T-helper 2 cell (primary cell): ENCODE measurements around the gene SPTA1.

Experiments used
- DNase-seq, 5 experiments: peaks; one replicate each; pipeline versions ENCODE4 v3.0.0 to v3.0.0-alpha.2; 2012 to 2022

Gene SPTA1

DNA sequence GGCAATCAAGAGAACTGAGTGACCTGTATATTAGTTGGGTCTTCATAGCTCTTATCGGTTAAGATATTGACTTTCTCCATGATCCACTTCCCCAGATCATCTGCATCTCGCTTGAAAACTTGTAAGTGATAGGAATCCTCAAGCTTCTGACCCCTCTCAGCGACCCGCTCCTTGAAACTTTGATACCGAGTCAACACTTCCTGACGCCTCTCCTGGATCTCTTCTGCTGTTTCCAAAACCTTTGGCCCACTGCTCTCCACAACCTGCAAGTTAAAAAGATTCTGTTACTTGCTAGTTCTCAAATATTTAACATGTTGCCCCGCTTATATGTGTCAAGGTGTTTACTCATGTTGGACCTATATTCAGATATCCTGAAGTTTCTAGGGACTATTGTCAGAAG, 1.4 kb downstream of the SPTA1 start:
- DNase-seq, result no peak

- DNase-seq, result no peak
Observed at GRCh38 chr1:158681606-158682005, 4.9 kb downstream of the SPTA1 start.

GRCh38 chr1:158679289-158679688, 7.2 kb downstream of the SPTA1 start:
- no peak for DNase-seq

DNA sequence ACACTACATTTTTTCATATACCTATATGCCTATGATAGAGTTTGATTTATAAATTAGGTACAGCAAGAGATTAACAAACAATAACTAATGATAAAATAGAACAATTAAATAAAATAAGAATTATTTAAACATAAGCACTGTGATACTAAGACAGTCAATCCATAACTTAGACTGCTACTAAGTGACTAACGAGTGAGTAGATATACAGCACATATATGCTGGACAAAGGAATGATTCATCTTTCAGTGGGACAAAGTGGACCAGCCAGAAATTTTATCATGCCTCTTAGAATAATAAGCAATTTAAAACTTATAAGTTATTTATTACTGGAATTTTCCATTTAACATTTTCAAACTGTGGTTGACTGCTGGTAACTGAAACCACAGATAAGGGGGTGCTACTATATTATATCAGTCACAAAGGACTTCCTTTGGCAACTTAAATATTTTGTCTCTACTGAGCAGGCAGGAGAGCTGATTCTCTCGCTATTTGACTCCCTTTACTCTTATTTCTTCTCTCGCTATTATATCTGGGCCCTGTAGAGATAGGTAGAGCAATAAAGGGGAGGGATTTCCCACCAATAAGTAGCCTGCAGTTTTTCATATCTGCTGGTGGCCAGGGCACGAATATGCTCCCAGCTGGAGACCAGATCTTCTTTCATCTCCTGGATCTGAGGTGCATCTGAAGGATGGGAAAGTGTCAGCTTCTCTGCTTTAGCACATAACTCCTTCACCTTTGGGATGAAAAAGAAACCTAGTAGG, 10.8 kb downstream of the SPTA1 start:
- peak in 1 of 5 experiments; percentile 36 for DNase-seq

DNA sequence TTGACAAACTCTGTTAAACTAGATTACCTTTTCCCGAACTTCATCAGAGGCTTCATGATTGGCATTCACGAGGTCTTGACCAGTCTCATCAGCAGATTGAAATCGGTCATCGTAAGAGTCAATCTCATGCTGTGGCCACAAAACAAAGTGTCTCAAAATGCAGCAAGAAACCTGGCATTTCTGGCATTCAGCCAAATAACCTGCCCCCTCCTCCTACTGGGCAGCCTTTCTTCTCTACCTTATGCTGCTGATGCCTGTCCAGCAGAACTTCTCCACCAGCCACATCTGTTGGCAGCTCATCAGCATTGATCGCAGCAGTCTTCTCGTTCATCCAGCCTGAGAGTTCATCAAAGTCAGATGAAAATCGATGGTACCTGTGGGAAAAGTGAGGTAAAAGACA, 12.2 kb downstream of the SPTA1 start:
- DNase-seq, result no peak

- no peak for DNase-seq
Observed at GRCh38 chr1:158666037-158666436, 20.5 kb downstream of the SPTA1 start.

- no peak for DNase-seq
Observed at GRCh38 chr1:158654571-158654970, 31.9 kb downstream of the SPTA1 start.

- no peak for DNase-seq
Observed at GRCh38 chr1:158654086-158654485, 32.4 kb downstream of the SPTA1 start.

DNA sequence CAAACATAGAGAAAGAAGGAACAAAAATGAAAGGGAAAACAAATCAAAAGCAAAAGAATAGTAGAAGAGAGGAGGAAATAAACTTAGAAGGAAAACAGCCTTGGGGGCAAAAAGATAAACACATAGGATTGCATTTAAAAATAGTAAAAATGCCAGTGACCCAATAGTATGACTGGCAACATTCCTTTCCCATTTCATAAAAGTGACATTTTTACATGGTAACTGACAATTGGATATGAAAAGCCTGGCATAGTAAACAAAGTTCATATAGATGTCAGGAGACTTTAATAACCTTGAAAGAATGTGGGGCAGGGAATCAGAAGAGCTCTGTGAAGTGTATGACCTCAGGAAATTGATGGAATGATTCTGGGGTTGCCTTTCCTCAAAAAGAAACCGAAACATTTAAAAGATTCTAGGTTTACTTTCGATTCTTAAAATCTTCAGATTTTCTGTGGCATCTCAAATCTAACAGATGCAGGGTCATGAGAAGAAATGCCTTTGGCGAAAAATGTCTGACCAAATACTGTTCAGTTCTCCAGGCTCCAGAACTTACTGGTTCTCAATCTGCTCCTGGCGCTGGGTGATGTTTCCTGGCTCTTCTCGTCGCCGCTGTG, 33.7 kb downstream of the SPTA1 start:
- DNase-seq, result no peak

DNA sequence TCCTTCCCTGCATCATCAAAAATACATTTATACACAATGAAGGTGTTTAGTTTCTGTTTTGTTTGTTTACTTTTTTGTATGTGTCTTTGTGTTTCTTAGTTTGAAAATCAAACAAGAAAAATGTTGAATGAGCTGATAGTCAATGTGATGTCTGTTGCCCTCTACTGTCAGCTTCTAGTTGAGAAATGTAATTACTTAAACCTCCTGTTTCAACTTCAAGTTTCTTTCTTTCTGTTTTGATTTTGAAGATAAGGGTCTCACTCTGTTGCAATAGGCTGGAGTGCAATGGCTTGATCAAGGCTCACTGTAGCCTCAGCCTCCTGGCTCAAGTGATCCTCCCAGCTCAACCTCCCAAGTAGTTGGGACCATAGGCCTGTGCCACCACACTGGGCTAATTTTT, 37.5 kb downstream of the SPTA1 start:
- peak in 1 of 5 experiments; percentile 56 for DNase-seq

- DNase-seq, result no peak
Observed at GRCh38 chr1:158646465-158646864, 40.0 kb downstream of the SPTA1 start.

DNA sequence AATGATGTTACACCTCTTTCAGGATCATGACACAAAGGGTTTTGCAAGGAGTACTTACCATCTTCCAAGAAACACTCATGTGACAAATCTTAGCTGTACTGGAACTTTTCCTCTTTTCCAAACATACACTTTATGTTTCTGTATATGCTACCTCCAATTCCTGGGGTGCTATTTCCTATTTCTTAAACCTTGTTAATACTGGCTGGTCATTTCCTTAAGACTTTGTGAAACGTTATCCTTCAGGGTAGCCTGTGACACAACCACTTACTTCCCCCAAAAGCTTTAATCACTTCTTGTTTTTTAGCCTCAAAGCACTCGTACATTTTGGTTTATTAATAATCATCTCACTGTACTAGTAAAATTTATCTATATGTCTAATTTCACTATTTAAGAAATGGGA, 42.1 kb downstream of the SPTA1 start:
- no peak for DNase-seq

DNA sequence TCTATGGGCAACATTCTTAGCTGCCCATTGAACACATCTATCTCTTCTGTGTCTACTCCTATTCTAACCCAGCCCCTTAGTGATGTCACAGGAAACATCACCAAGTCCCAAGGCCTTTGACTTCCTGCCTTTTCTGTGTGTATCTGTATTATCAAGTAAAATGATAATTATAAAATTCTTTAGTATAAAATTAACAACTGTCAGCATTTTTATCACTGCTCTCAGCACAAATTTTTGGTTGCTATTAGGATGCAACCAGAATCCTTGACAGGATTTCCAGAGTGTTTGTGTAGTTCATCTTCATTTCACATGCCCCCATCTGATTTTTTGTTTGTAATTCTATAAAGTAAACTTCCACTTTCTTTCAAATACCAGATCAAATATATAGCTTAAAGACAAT, 47.6 kb downstream of the SPTA1 start:
- no peak for DNase-seq

DNA sequence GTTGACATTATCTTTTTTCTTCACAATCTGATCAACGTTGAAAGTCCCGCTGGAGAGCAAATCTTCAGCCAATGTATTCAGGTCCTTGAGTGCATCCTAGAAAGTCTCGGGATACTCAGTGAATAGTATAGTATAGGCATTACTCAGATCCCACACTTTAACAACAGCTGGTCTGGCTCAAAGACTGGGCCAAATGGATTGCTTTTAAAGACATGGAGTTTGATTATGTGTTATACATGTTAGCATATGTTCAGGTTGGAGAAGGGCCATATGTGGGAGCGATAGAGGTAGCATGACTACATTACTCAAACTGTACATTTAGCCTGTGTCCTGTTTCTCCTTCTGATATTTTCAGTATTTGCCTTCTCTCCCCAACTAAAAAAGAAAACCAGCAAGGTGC, 48.4 kb downstream of the SPTA1 start:
- DNase-seq, result no peak

DNA sequence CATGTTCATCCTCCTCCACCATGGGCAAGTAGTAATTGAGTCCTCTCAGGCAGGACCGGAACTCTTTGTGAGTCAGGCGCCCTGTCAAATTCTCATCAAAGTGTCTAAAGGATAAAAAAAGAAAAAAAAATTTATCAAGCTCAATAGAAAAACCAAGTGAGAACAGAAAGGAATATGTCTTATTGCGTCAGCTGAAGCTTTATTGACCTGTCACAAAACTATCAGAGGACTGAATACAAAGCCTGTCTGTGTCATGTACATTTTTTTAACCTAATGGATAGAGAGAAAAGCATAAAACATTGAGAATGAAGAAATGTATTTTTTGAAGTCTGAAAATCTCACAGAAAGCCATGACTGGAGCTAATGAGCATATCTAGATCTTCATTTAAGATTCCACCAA, 72.8 kb downstream of the SPTA1 start:
- DNase-seq, result no peak

DNA sequence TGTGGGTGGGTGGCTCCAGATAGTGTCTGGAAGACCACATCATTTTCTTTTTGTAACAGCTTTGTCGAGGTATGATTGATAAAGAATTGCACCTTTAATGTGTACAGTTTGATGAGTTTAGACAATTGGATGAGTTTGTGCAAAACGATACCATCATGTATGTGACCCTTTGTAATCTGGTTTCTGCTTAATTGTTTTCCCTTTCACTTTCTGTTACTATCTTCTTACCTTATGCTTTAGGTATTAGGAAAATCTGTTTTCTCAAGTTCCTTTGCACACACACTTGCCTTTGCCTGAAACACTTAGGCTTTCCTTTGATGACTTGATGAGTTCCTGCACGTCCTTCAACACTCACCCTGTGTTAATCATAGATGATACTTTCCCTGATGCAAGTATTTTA, 74.6 kb downstream of the SPTA1 start:
- peak in 1 of 5 experiments; percentile 6 for DNase-seq

- no peak for DNase-seq
Observed at GRCh38 chr1:158607296-158607695, 79.2 kb downstream of the SPTA1 start.

GRCh38 chr1:158604968-158605367, 81.5 kb downstream of the SPTA1 start, which contains the start of gene OR10Z1:
TSS of gene OR10Z1 (plus strand) at chr1:158605268. CDS start at chr1:158606439, 1,171 bp downstream.
- DNase-seq, result no peak

DNA sequence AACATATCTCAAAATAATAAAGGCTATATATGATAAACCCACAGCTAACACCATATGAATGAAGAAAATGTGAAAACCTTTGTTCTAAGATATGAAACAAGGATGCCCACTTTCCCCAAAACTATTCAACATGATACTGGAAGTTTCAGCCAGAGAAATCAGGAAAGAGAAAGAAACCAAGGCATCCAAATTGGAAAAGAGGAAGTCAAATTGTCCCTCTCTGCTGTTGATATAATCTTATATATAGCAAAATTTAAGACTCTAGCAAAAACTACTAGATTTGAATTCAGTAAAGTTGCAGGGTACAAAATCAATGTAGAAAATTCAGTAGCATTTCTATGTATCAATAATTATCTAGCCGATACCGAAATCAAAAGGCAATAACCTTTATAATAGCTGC, 85.8 kb downstream of the SPTA1 start:
- no peak for DNase-seq

DNA sequence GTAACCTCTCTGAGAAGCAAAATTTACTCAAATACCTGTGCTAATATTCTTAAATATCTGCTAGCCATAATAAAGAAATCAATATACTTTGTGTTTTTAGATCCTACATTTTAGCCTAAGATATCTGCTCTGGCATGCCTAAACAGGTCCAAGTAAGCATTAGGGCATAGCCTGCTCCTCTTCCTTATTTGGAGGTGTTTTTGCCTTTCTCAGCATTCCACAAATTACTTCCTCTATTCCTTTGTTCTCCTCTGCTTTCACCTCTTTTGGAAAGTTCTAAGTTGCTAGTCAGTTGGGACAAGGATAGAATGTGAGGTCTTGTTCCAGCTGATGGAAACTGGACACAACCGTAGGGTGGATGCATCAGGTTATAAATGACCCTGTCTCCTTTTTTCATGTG, 99.6 kb downstream of the SPTA1 start:
- DNase-seq, result no peak

- DNase-seq, result no peak
Observed at GRCh38 chr1:158583962-158584361, 102.6 kb downstream of the SPTA1 start.

DNA sequence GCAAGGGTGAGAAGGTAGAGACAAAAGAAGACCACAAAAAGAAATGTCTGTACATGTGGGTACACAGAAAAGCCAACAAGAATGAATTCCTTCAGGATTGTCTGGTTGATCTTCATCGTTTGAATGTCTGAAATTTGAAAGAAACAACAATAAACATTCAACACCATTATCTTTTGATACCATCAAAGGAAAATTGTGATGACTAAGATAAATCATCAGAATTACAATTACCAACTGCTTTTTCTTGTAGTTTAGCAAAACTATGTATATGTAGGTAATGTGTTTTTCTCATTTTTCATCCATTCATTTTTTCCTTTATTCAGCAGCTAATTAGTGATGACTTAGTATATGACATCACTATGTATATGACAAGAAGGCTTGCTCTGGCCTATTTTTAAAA, 106.8 kb downstream of the SPTA1 start, which contains the start of gene OR10X1:
TSS of gene OR10X1 (minus strand) at position 167 of the 400 bp plus-strand sequence. CDS start at position 167, 0 bp downstream.
- no peak for DNase-seq

GRCh38 chr1:158577561-158577960, 109.0 kb downstream of the SPTA1 start:
- DNase-seq, result no peak

GRCh38 chr1:158572226-158572625, 114.3 kb downstream of the SPTA1 start:
- no peak for DNase-seq
